Ascending aorta (tissue), 2 donors: ENCODE data around the gene CD300A. TPM values are rescaled to one million over a fixed set of nuclear protein-coding genes. Genes with fewer than 3 reads are reported as not detected.

Experiments used
- DNase-seq, 2 donors: peaks; one replicate each; pipeline ENCODE4 v3.0.0-alpha.2; 2019; ENCODE audit warnings: low spot score in 2 of 2
- H3K27ac ChIP-seq, 2 donors: fragments of 200-600 bp; sonication (generic); one replicate each; pipeline ENCODE4 v1.5.1; 2016 to 2017; ENCODE audit warnings: mild to moderate bottlenecking in 1 of 2
- H3K27me3 ChIP-seq: fragments of 200-600 bp; sonication (generic); one replicate; pipeline ENCODE4 v1.5.1; 2017
- H3K36me3 ChIP-seq, 2 donors: fragments of 200-600 bp; sonication (generic); one replicate each; pipeline ENCODE4 v1.5.1; 2016
- H3K4me1 ChIP-seq, 2 donors: fragments of 200-600 bp; sonication (generic); one replicate each; pipeline ENCODE4 v1.5.1; 2016 to 2017; ENCODE audit warnings: mild to moderate bottlenecking in 1 of 2
- H3K4me3 ChIP-seq, 2 donors: fragments of 200-600 bp; sonication (generic); one replicate each; pipeline ENCODE4 v1.5.1; 2016 to 2017; ENCODE audit warnings: mild to moderate bottlenecking in 1 of 2
- H3K9me3 ChIP-seq, 2 donors: fragments of 200-600 bp; sonication (generic); one replicate each; pipeline ENCODE4 v1.5.1; 2016
- intact Hi-C: fragments of 100-400 bp; cut with DNase I; formaldehyde crosslinking; loops from one replicate; pipeline ENCODE4 v1.15.1; 2023
- total RNA-seq: library from RNA; depleted of rRNA; stranded (reverse); fragments of >200 nt; gene quantifications from one replicate; pipeline ENCODE4 v1.1.0, GENCODE V29; 2016
- TF ChIP-seq, protein P1 (sequence below), 3 experiments: fragments of 200-600 bp in 2 of 3; fragments of 450-650 bp in 1 of 3; sonication (generic) in 2 of 3; IDR thresholded peaks; one replicate each; pipeline ENCODE4 v1.5.1; 2016 to 2019; ENCODE audit warnings: antibody characterized with exemption in 3 of 3, mild to moderate bottlenecking in 1 of 3, moderate library complexity in 1 of 3

CD300A gene
- total RNA-seq, 1 donor from 2014 or later: 21.9 TPM

DNA sequence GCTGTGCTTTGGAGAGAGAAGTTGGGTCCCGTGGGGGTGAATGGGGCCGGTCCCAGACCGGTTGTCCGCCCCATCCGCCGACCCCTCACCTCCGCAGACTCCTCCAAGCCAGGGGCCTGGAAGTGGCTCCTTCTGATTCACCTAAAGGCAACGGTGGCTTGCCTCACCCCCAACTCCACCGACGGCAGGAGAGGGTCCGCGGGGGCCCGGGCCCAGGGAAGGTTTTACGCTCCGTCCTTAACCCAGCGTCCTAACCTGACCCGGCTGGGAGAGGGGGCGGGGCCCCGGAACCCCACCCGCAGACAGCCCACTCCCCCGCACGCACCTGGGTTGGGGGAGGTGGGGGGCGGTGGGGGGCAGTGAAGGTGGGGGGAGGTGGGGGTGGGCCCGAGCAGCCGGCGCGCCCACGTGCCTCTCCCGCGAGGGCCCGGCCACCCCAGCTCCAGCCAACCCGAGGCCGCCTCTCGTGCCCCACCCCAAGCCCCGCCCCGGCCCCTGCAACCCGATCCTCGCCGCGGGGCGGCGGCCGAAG is 12.7 kb upstream of the CD300A start:
- no peaks in the 10 kb centered on the region for H3K9me3 ChIP-seq
- peaks cover 32 to 51% of the 10 kb centered on the region in 2 donors for H3K4me1 ChIP-seq
- DNase-seq: peak in 1 of 2 donors; percentile 73
- H3K27me3 ChIP-seq: no peaks in the 10 kb centered on the region
- peak overlapping the region; percentile 59 to 64 for H3K4me3 ChIP-seq
- H3K36me3 ChIP-seq: no peaks in the 10 kb centered on the region
- TF ChIP-seq, protein P1, sequence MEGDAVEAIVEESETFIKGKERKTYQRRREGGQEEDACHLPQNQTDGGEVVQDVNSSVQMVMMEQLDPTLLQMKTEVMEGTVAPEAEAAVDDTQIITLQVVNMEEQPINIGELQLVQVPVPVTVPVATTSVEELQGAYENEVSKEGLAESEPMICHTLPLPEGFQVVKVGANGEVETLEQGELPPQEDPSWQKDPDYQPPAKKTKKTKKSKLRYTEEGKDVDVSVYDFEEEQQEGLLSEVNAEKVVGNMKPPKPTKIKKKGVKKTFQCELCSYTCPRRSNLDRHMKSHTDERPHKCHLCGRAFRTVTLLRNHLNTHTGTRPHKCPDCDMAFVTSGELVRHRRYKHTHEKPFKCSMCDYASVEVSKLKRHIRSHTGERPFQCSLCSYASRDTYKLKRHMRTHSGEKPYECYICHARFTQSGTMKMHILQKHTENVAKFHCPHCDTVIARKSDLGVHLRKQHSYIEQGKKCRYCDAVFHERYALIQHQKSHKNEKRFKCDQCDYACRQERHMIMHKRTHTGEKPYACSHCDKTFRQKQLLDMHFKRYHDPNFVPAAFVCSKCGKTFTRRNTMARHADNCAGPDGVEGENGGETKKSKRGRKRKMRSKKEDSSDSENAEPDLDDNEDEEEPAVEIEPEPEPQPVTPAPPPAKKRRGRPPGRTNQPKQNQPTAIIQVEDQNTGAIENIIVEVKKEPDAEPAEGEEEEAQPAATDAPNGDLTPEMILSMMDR (IDR thresholded peaks at IDR 0.05): no peak
- intact Hi-C loops: loop anchor here (1.0 to 10.0 kb wide), 3 partner anchors 23 to 809 kb away; partner anchors contain the start of genes NHERF1 and SDK2
- peak overlapping the region; percentile 94 to 98 for H3K27ac ChIP-seq

DNA sequence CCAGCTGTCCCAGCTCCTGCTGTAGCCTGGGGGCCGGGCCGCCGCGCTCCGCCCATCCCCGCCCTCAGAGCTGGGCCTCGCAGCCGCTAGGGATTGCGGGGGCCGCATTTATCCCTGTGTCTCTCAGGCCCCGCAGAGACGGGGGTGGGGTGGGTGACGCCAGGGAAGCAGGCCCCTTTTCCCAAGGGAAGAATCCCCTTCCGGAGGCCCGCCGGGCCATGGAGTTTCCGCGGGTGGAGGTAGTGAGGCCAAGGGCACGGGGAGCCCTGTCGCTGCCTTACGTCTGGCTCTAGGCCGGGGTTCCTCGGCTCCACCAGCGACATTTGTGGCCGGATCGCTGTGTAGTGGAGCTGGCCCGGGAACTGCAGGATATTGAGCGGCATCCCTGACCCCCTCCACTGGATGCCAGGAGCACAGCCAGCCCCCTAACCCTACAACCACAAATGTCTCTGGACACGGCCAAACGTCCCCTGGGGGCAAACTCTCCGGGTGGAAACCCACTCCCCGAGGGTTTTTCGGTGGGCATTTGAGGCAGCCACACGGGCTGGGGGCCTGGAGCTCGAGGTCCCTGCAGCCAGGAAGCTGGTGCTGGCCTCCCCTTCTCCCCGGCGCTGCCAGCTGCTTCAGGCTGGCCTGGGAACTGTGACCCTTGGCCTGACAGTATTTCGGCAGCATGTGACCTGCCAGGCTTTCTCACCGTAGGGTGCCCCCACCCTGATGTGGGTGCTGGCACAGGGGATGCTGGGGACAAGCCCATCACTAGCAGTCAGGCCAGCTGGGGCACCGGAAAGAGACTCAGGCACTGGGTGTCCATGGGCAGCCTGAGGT is 12.0 kb upstream of the CD300A start:
- Histone ChIP-seq H3K36me3 (no peaks in the 10 kb centered on the region), H3K4me1 (peaks cover 28 to 45% of the 10 kb centered on the region in 2 donors), H3K9me3 (no peaks in the 10 kb centered on the region), H3K4me3 (peak overlapping the region; percentile 59 to 64), H3K27me3 (no peaks in the 10 kb centered on the region), H3K27ac (peak overlapping the region; percentile 94 to 98)
- TF ChIP-seq, protein P1 (IDR thresholded peaks at IDR 0.05): peak in 2 of 3 experiments; percentile 27 to 31
- intact Hi-C loops: loop anchor here (1.0 to 10.0 kb wide), 3 partner anchors 24 to 810 kb away; partner anchors contain the start of genes NHERF1 and SDK2
- peak in 1 of 2 donors; percentile 95 for DNase-seq

DNA sequence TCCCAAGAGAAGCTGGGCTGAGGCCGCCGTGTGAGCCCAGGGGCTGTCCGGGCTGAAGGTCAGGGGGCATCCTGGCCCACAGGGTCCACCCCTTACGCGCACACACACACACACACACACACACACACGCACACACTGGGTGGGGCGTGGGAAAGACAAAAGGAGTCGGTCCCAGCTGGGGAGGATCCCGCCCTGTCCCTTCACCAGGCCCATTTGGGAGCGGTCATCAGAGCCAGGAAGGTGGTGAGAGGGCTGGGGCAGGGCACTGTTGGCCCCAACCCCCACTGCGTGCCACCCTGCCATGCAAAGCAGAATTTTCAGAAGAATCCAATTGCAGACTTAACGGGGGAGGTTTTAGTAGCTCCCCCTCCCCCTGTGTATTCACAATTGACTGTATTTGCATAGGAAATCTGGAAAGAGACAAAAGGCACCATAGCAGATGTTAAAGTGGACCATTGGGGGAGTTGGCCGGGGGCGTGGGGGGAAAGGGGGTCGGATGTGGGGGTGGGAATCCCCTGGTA is 11.3 kb upstream of the CD300A start:
- no peak for DNase-seq
- peak overlapping the region; percentile 94 to 98 for H3K27ac ChIP-seq
- peaks cover 21 to 38% of the 10 kb centered on the region in 2 donors for H3K4me1 ChIP-seq
- no peaks in the 10 kb centered on the region for H3K9me3 ChIP-seq
- TF ChIP-seq, protein P1 (IDR thresholded peaks at IDR 0.05): no peak
- intact Hi-C loops: loop anchor here (10.0 kb wide), 1 partner anchor 810 kb away; the partner anchor contains the start of gene SDK2
- H3K36me3 ChIP-seq: no peaks in the 10 kb centered on the region
- no peaks in the 10 kb centered on the region for H3K27me3 ChIP-seq
- no peak overlapping the region for H3K4me3 ChIP-seq

DNA sequence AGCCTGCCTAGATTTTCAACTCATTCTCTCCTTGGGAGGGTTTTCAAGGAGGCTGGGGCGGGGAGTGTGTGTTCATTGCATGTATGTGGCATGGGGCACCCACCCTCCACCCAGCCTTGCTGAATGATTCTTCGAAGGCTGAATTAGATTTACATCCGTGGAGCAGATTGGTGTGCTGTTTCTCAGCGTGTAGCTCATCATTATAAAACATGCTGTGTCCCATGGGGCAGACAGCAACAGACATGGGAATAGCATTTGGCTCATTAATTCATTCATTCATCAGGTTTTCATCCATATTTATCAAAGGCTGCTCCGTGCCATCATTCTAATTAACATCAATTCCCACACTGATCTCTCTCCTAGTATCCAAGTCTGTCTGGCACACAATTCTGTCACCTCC is 10.6 kb upstream of the CD300A start:
- no peak for DNase-seq
- intact Hi-C loops: loop anchor here (2.0 to 10.0 kb wide), 2 partner anchors 241 to 811 kb away; partner anchors contain the start of gene SDK2
- Histone ChIP-seq H3K4me3 (no peak overlapping the region), H3K27me3 (no peaks in the 10 kb centered on the region), H3K4me1 (peaks cover 19 to 31% of the 10 kb centered on the region in 2 donors), H3K36me3 (no peaks in the 10 kb centered on the region), H3K9me3 (no peaks in the 10 kb centered on the region), H3K27ac (peak overlapping the region in 1 of 2 donors; percentile 20)
- TF ChIP-seq, protein P1 (IDR thresholded peaks at IDR 0.05): no peak

DNA sequence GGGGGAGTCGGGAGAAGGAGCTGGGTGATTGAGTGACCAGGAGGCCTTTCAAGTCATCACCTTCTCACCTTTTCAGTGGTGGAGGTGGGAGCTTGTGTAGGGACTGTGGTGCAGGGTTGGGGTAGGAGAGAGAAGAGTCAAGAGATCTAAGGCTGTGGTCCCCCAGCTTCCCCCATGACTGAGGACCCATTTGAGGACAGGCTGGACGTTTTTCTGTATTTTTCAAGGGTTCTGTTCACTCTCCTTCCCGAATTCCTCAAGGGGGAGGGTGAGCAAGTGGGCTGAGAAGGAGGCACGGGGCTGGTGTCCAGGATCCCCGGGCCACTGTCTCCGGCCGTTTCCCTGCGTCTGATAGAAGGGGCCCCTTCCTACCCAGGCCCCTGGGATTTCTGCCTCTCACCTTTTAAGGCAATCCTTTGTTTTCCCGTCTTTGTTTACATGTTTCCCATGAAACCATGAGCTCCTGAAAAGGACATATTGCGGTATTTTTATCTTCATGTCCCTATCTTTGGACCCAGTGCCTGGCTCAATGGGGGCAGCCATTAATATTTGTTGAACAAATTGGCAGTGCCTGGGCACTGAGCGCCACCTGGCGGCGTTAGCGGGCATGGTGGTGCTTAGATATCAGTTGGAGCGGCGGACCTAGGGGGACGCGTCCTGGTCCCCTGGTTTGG is 9.2 kb upstream of the CD300A start:
- DNase-seq: peak in 1 of 2 donors; percentile 90
- Histone ChIP-seq H3K27me3 (no peaks in the 10 kb centered on the region), H3K36me3 (no peaks in the 10 kb centered on the region), H3K27ac (no peak overlapping the region), H3K4me3 (no peak overlapping the region), H3K4me1 (peaks cover 19 to 22% of the 10 kb centered on the region in 2 donors), H3K9me3 (no peaks in the 10 kb centered on the region)
- TF ChIP-seq, protein P1 (IDR thresholded peaks at IDR 0.05): peak; percentile 97 to 99 (median 99)
- intact Hi-C loops: loop anchor here (1.0 to 10.0 kb wide), 4 partner anchors 36 to 812 kb away; partner anchors contain the start of gene SDK2
